Activated naive CD4-positive, alpha-beta T cell treated with anti-CD3 and anti-CD28 coated beads, Interleukin-2, amount 10 ng/mL, durations not matched to agents 7 days and 5 days (primary cell): ENCODE results near the gene POLR2A.
"Not testable (repeated sequence)": the region's sequence is repeated elsewhere in the genome, so short reads cannot be mapped to it uniquely, and the experiment has no call there.

Experiments
- CTCF ChIA-PET: fragments of 350-600 bp; sonication (Branson Sonifier 250); formaldehyde crosslinking; loops from one replicate; lab custom pipeline; 2021; ENCODE audit warnings: antibody characterized with exemption; lab: Charles Lee
- DNase-seq: peaks from one replicate; pipeline ENCODE4 v3.0.0-alpha.2; 2020
- H3K27ac Mint-ChIP-seq: one replicate; pipeline ENCODE4 v1.8.0; 2021; ENCODE audit warnings: mild to moderate bottlenecking, moderate library complexity, mixed read lengths
- H3K27me3 Mint-ChIP-seq: one replicate; pipeline ENCODE4 v1.8.0; 2021; ENCODE audit warnings: mild to moderate bottlenecking, mixed read lengths
- H3K36me3 Mint-ChIP-seq: one replicate; pipeline ENCODE4 v1.8.0; 2021; ENCODE audit warnings: mixed read lengths
- H3K4me1 Mint-ChIP-seq: one replicate; pipeline ENCODE4 v1.8.0; 2021; ENCODE audit warnings: mixed read lengths
- H3K4me3 Mint-ChIP-seq: one replicate; pipeline ENCODE4 v1.8.0; 2021; ENCODE audit warnings: mild to moderate bottlenecking, moderate library complexity, mixed read lengths
- H3K9me3 Mint-ChIP-seq: one replicate; pipeline ENCODE4 v1.8.0; 2021; ENCODE audit warnings: mixed read lengths

POLR2A gene

DNA sequence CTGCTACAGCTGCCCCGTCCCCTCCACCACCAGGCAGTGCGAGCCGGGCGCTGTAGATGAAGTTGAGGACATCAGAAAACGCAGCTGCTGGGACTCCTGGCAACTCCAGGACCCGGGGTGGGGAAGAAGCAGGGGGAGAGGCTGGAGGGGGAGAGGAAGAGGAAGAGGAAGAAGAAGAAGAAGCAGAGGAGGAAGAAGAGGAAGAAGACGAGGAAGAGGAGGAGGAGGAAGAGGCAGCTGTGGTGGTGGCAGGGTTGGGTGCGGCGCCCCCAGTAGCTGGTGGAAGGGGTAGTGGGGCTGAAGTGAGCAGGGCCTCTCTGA is 17.9 kb upstream of the POLR2A start:
- Mint-ChIP-seq H3K36me3 (peaks cover 17% of the 10 kb centered on the region), H3K4me3 (no peak overlapping the region), H3K27ac (no peak overlapping the region), H3K27me3 (no peaks in the 10 kb centered on the region), H3K4me1 (peaks cover 8% of the 10 kb centered on the region), H3K9me3 (no peaks in the 10 kb centered on the region)
- no peak for DNase-seq
- CTCF ChIA-PET: interaction anchor here (1.3 kb wide), 1 partner anchor 94 kb away, joined by 3 read pairs; no protein-coding TSS in a partner anchor

DNA sequence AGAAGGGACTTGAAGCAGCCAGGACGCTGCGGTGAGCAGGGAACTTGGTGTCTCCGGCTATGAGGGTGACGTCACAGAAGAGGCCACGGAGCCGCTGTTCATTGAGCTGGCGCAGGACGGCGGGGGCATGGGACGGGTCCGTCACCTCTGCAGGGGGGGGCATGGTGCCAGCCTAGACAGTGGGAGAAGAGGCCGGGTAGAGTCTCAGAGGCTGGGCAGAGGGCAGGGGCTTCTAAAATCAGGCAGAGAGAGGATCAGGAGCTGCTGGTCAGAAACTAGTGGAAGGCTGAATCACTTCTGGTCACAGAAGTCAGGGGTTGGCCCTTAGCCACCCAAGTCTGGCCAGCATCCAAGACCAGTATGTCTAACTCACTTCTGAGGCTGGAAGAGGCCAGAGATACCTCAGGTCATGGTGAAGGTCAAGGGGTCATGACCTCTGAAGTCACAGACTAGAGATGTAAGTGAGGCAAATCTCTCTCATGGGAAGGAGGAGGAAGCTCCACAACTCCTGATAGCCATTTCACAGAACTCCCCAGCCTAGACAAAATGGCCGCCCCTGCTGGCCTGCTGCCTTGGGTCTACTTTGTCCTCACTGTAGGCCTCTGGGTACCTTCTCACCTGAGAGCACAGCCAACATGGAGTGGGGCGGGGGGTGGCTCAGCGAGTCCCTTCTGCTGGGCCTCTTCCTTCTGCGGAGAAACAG is 17.4 kb upstream of the POLR2A start:
- CTCF ChIA-PET: interaction anchor here (1.3 kb wide), 1 partner anchor 94 kb away, joined by 3 read pairs; no protein-coding TSS in a partner anchor
- Mint-ChIP-seq H3K9me3 (no peaks in the 10 kb centered on the region), H3K36me3 (peaks cover 15% of the 10 kb centered on the region), H3K4me1 (peaks cover 13% of the 10 kb centered on the region), H3K27ac (no peak overlapping the region), H3K4me3 (no peak overlapping the region), H3K27me3 (no peaks in the 10 kb centered on the region)
- DNase-seq: no peak

DNA sequence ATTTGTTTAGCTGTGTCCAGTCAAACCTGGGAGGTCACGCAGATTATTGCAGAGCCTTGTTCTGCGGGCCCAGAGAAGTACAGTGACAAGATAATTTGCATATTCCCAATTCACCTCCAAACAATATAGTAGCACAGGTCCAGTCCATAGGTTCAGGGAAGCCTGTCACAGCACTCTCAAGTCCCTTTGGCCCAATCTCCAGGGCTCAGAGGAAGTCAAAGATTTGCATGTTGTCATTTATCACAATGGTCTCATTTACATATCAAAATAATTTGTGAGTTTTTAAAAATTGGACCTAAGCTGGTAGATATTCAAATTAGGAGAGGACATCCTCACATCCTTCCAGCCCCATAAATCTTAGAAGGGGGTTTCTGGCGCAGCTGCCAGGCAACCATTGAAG is 16.7 kb upstream of the POLR2A start:
- Mint-ChIP-seq H3K4me3 (no peak overlapping the region), H3K9me3 (no peaks in the 10 kb centered on the region), H3K27me3 (no peaks in the 10 kb centered on the region), H3K36me3 (peaks cover 15% of the 10 kb centered on the region), H3K4me1 (peaks cover 18% of the 10 kb centered on the region), H3K27ac (no peak overlapping the region)
- no peak for DNase-seq
- CTCF ChIA-PET: no interaction called here

DNA sequence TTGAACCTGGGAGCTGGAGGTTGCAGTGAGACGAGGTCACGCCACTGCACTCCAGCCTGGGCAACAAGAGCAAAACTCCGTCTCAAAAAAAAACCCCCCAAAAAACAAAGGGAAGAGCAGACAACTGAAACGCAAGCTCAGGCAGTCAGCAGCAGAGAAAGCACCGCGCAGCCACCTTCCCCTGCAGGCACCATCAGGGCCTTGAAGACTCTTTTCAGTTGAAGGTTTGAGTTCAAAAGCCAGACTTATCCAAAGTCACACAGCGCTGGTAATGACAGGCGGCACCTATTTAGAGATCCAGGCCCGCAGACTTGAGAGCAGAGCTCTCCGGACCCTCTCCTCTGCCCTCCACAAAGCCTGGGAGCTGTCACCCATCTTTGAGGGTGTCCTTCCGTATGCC is 15.9 kb upstream of the POLR2A start:
- CTCF ChIA-PET: no interaction called here
- peaks cover 18% of the 10 kb centered on the region for H3K4me1 Mint-ChIP-seq

DNA sequence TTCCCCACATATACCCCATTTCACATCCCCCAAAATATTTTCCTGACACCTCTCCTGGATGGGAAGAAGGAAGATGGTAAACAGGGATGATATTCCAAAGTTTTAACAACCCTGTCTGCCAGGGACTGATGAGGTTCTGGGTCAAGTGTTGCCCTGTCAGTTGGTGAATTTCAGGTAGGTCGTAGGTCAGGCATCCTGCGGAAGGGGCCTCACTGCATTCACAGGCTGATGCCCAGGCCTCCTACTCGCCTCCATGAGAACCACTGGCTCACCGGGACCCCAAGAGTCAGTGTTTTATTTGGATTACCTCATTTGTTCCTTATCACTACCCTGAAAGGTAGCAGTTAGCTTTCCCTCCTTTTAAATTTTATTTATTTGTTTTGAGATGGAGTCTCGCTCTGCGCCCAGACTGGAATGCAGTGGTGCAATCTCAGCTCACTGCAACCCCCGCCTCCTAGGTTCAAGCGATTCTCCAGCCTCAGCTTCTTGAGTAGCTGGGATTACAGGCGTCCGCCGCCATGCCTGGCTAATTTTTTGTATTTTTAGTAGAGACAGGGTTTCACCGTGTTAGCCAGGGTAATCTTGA is 15.3 kb upstream of the POLR2A start:
- H3K27me3 Mint-ChIP-seq: no peaks in the 10 kb centered on the region
- peaks cover 8% of the 10 kb centered on the region for H3K36me3 Mint-ChIP-seq
- H3K4me1 Mint-ChIP-seq: peaks cover 22% of the 10 kb centered on the region
- CTCF ChIA-PET: no interaction called here
- DNase-seq: no peak
- H3K27ac Mint-ChIP-seq: no peak overlapping the region
- H3K9me3 Mint-ChIP-seq: no peaks in the 10 kb centered on the region
- no peak overlapping the region for H3K4me3 Mint-ChIP-seq

More for the DNA sequence above, 15.9 kb upstream of the POLR2A start:
- no peak overlapping the region for H3K4me3 Mint-ChIP-seq
- peaks cover 12% of the 10 kb centered on the region for H3K36me3 Mint-ChIP-seq
- H3K27me3 Mint-ChIP-seq: no peaks in the 10 kb centered on the region
- no peak for DNase-seq
- no peak overlapping the region for H3K27ac Mint-ChIP-seq
- no peaks in the 10 kb centered on the region for H3K9me3 Mint-ChIP-seq

DNA sequence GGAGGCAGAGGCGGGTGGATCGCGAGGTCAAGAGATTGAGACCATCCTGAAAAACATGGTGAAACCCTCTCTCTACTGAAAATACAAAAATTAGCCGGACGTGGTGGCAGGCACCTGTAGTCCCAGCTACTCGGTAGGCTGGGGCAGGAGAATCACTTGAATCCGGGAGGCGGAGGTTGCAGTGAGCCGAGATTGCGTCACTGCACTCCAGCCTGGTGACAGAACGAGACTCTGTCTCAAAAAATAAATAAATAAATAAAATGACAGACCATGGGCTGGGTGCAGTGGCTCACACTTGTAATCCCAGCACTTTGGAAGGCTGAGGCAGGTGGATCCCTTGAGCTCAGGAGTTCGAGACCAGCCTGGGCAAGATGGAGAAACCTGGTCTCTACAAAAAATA is 14.3 kb upstream of the POLR2A start:
- H3K27ac Mint-ChIP-seq, CTCF ChIA-PET, H3K27me3 Mint-ChIP-seq, H3K36me3 Mint-ChIP-seq, H3K9me3 Mint-ChIP-seq, DNase-seq, H3K4me3 Mint-ChIP-seq: not testable (repeated sequence)
- H3K4me1 Mint-ChIP-seq: peaks cover 22% of the 10 kb centered on the region

DNA sequence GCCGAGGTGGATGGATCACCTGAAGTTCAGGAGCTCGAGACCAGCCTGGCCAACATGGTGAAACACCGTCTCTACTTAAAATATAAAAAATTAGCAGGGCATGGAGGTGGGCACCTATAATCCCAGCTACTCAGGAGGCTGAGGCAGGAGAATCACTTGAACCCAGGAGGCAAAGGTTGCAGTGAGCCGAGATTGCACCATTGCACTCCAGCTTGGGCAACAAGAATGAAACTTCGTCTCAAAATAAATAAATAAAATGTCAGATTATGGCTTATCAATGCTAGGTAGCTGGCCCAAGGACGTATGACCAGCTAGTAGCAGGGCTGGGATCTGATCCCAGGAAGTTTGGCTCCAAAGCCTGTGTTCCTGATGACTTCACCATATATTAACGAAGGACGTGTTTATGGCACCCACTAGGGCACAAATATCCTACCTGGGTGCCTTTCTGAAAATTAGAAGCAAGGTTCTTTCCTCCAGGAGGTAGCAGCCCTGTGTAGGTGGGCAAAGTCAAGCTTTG is 13.7 kb upstream of the POLR2A start:
- peaks cover 22% of the 10 kb centered on the region for H3K4me1 Mint-ChIP-seq
- H3K27me3 Mint-ChIP-seq, CTCF ChIA-PET, DNase-seq, H3K36me3 Mint-ChIP-seq, H3K4me3 Mint-ChIP-seq, H3K9me3 Mint-ChIP-seq, H3K27ac Mint-ChIP-seq: not testable (repeated sequence)

DNA sequence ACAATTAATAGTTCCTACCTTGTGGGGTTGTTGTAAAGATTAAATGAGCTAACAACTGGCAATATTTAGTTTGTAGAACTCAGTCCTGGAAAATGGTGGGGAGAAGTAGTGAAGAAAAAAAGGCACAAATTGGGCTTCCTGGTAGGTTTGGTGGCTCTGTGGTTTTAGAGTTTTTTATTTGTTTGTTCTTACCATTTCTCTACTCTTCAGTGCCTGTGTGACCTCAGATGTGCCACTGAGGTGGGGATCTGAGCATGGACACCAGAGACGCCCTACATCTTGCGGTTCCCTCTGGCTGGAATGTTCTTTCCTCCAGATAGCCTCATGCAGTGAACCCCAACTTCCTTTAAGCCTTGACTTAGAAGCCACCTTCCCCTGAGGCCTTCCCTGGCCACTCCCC is 12.4 kb upstream of the POLR2A start:
- H3K4me1 Mint-ChIP-seq: peaks cover 32% of the 10 kb centered on the region
- DNase-seq: no peak
- H3K36me3 Mint-ChIP-seq: peaks cover 14% of the 10 kb centered on the region
- H3K9me3 Mint-ChIP-seq: no peaks in the 10 kb centered on the region
- H3K4me3 Mint-ChIP-seq: no peak overlapping the region
- CTCF ChIA-PET: interaction anchor here (1.0 kb wide), 1 partner anchor 89 kb away, joined by 4 read pairs; no protein-coding TSS in a partner anchor
- H3K27ac Mint-ChIP-seq: peak overlapping the region; percentile 59
- H3K27me3 Mint-ChIP-seq: no peaks in the 10 kb centered on the region

DNA sequence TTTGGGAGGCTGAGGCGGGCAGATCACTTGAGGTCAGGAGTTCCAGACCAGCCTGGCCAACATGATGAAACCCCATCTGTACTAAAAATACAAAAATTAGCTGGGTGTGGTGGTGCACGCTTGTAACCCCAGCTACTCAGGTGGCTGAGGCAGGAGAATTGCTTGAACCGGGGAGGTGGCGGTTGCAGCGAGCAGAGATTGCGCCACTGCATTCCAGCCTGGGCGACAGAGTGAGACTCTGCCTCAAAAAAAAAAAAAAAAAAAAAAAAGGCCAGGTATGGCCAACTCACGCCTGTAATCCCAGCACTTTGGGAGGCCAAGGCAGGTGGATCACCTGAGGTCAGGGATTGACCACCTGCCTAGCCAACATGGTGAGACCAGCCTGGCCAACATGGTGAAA is 9.4 kb upstream of the POLR2A start:
- H3K4me3 Mint-ChIP-seq, CTCF ChIA-PET: not testable (repeated sequence)

DNA sequence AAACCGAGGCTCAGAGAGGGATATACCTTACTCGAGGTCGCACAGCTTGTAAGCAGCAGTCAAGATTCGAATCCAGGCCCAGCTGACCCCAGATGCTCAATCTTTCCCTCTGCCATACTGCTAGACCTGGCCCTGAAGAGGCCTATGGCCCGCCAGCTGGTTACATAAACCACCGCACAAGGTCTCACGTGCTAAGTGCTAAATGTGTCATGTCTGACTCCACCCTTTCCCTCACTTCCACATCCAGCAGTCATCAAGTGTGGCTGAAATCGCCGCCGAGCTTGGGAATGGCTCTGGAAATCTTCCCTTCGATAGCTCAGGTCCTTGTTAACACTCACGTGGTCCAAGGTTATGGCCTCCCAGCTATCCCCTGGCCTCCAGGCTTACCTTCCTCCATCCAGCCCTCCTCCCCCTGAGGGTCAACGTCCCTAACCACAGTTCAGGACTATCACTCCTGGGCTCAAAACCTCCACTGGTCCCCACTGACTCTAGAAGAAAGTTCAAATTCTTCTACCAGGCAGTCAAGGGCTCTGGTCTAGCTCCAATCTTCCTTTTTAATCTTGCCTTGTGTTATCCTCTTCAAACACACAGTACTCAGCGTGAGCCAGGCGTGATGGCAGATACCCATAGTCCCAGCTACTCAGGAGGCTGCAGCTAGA is 8.3 kb upstream of the POLR2A start:
- H3K4me1 Mint-ChIP-seq: peaks cover 56% of the 10 kb centered on the region
- CTCF ChIA-PET: interaction anchor here (0.9 to 2.8 kb wide), 4 partner anchors 40 to 618 kb away, joined by 3 to 10 read pairs (median 5); partner anchors contain the start of gene TMEM102
- no peaks in the 10 kb centered on the region for H3K9me3 Mint-ChIP-seq
- H3K27me3 Mint-ChIP-seq: no peaks in the 10 kb centered on the region
- no peak overlapping the region for H3K27ac Mint-ChIP-seq
- H3K36me3 Mint-ChIP-seq: peaks cover 18% of the 10 kb centered on the region
- no peak for DNase-seq
- H3K4me3 Mint-ChIP-seq: no peak overlapping the region

More for the DNA sequence above, 9.4 kb upstream of the POLR2A start:
- H3K36me3 Mint-ChIP-seq: peaks cover 14% of the 10 kb centered on the region
- not testable (repeated sequence) for H3K27ac Mint-ChIP-seq, H3K27me3 Mint-ChIP-seq, H3K9me3 Mint-ChIP-seq, DNase-seq
- H3K4me1 Mint-ChIP-seq: peaks cover 48% of the 10 kb centered on the region

DNA sequence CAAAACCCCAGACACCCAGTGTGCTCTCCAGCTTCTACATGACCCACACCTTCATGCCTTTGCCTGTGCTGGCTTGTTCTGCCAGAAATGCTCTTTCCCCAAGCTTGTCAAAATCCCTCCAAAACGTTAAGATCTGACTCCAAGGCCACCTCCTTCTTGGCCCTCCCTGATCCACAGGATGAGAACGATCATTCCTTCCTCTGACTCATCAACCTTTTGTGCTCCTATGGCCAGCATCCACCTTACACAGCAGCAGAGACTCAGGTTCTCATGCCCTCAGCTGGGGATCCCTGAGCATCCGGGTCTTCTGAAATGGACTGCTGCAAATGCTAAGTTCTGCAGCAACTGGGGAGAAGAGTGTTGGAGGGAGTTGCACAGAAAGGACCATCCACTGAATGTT is 7.7 kb upstream of the POLR2A start:
- H3K4me1 Mint-ChIP-seq: peaks cover 58% of the 10 kb centered on the region
- peaks cover 18% of the 10 kb centered on the region for H3K36me3 Mint-ChIP-seq
- no peak for DNase-seq
- H3K27ac Mint-ChIP-seq: peak overlapping the region; percentile 6
- CTCF ChIA-PET: interaction anchor here (1.2 to 2.8 kb wide), 3 partner anchors 41 to 120 kb away, joined by 4 to 10 read pairs (median 6); partner anchors contain the start of gene TMEM102
- peak overlapping the region; percentile 1 for H3K4me3 Mint-ChIP-seq
- no peaks in the 10 kb centered on the region for H3K9me3 Mint-ChIP-seq
- no peaks in the 10 kb centered on the region for H3K27me3 Mint-ChIP-seq

DNA sequence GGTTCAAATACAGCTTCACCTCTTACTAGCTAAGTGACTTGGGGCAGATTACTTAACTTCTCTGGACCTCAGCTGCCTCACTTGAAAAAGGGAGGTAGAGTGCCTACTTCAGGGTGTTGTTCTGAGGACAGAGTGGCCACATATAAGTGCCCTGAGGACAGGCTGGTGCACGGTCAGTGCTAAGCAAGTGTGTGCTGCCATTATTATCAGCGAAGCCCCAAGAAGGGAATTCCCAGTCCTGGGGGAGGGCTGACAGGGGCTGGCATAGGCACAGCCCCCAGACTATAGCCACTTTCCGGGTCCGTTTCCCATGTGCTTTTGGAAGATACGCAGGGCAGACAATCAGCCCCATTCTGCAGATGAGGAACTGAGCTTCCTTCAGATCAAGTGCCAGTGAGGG is 7.2 kb upstream of the POLR2A start:
- Mint-ChIP-seq H3K36me3 (peaks cover 18% of the 10 kb centered on the region), H3K9me3 (no peaks in the 10 kb centered on the region), H3K27ac (peak overlapping the region; percentile 6), H3K4me1 (peaks cover 58% of the 10 kb centered on the region), H3K27me3 (no peaks in the 10 kb centered on the region), H3K4me3 (peak overlapping the region; percentile 79)
- CTCF ChIA-PET: interaction anchor here (1.4 to 2.8 kb wide), 2 partner anchors 39 to 84 kb away, joined by 3 to 10 read pairs; no protein-coding TSS in a partner anchor
- no peak for DNase-seq

DNA sequence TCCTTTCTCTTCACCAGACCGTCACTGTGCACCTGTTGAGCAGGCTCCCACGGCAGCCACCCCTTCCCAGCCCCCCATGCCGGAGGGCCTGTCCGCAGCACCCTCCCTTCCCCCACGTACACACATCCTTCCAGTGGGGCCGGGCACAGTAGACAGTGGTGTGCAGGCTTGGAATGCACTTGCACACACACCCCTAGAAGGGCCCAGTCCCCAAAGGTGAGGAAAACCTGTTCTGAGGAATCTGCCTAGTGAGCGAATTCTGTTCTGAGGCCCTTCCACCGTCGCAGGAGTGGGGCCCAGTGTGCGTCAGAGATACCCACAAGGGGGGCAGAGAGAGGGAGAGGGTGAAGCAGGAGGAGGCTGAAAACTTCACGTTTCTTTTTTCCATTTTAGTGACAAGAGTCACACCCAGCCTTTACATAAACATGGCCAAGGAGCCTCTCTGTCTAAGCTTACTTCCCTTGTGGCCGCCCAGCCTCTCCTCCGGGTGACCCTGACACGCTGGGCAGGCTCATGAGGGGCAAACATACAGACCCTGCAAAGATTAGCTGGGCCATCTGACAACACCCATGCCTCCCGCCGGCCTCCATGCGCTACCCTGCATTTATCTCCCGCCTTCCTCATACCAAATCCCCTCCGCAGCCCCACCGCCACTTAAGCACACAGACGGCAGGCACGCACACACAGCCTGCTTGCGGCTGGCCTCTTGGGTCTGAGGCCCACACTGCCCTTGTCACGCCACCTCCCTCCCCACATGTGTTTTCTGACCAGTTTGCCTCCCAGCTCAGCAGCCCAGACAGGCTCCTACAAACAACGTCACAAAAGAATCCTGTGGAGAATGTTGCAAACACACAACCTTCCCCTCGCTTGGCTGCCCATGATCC is 6.5 kb upstream of the POLR2A start:
- Mint-ChIP-seq H3K4me3 (peak overlapping the region; percentile 79), H3K36me3 (peaks cover 18% of the 10 kb centered on the region), H3K27ac (peak overlapping the region; percentile 78), H3K4me1 (peaks cover 61% of the 10 kb centered on the region), H3K9me3 (no peaks in the 10 kb centered on the region), H3K27me3 (no peaks in the 10 kb centered on the region)
- CTCF ChIA-PET: interaction anchor here (1.4 to 2.8 kb wide), 2 partner anchors 40 to 83 kb away, joined by 3 to 10 read pairs; no protein-coding TSS in a partner anchor
- DNase-seq: no peak
